Measurements from ENCODE around the gene PDGFA.

PDGFA gene

DNA sequence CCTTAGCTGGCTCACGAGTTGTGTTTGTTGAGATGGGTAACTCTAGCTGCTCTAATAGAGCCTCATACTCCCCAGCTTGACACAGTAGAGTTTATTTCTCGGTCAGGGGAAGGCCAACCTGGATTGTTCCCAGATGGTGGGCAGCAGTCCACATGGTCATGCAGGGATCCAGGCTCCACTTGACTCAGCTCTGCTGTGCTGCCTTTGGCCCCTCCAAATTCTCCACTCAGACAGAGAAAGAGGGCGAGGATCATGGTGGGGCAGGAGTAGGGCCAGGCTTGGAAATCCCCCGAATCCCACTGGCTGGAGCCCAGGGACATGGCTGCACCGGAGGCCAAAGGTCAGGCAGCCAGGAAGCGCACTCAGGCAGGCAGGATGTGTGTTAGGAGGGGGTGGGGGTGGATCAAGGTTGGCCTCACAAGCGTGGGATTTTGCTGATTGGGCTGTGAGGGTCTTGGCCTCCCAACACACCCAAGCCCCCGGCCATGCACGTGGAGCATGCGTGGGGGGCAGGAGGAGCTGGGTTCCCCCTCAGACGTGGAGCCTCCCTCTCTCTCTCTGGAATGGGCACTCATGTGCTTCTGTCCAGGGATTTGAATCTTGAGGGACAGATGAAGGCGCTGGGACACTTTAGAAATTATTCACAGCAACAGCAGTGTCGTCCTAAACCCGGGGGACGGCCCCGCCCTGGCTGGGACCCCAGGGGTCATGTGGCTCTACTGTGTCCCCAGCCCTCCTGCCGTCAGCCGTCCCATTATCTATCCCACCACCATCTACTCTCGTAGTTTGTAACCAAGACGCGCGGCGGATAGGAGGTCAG lies 44.8 kb downstream of the PDGFA start:
- H3K27ac ChIP-seq: no peak overlapping the region
- no peak overlapping the region for H3K9ac ChIP-seq (ENCODE audit: insufficient read length)
- TF ChIP-seq POLR2AphosphoS5 (IDR thresholded peaks at IDR 0.05; ENCODE audit: borderline replicate concordance, low read depth, low read length): no peak
- TF ChIP-seq EZH2 (IDR thresholded peaks at IDR 0.05): no peak
- no peak for TF ChIP-seq FOXP2 (optimal IDR thresholded peaks at IDR 0.05; ENCODE audit: control extremely low read depth, extremely low read length, insufficient read depth)
- H3K9me3 ChIP-seq (ENCODE audit: low read depth, low read length): no peaks in the 10 kb centered on the region
- H3K36me3 ChIP-seq (ENCODE audit: insufficient read depth, low read length): no peaks in the 10 kb centered on the region
- no peak overlapping the region for H3K4me3 ChIP-seq
- DNase-seq (ENCODE audit: low read depth, low spot score): no peak

DNA sequence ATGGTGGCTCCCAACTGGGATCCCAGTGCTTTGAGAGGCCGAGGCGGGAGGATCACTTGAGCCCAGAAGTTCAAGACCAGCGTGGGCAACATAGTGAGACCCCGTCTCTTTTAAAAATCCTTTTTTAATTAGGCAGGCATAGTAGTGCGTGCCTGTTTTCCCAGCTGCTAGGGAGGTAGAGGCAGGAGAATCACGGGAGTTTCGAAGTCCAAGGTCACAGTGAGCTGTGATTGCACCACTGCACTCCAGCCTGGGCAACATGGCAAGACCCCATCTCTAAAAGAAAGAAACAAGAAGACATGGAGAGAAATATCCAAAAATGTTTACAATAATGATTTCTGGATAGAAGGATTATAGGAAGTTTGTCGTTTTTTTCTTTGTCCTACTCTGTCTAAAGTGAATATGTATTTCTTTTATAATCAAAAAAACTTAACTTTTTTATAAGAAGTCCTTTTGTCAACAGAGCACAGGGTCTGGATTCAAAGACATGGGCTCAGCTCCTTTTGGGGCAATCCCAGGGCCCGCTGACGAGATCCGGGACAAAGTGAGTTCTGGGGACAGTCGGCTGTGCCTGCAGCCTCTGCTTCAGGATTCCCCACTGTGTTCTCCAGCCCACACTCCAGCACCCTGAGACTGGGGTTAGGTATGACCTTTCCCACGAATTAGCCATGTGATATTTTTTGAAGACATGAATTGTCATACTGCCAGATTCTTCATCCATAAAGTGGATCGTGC lies 45.6 kb downstream of the PDGFA start:
- Histone ChIP-seq H3K36me3 (ENCODE audit: insufficient read depth, low read length) (no peaks in the 10 kb centered on the region), H3K4me3 (no peak overlapping the region), H3K9ac (ENCODE audit: insufficient read length) (no peak overlapping the region), H3K9me3 (ENCODE audit: low read depth, low read length) (no peaks in the 10 kb centered on the region), H3K27ac (no peak overlapping the region)
- no peak for DNase-seq (ENCODE audit: low read depth, low spot score)
- TF ChIP-seq POLR2AphosphoS5 (IDR thresholded peaks at IDR 0.05; ENCODE audit: borderline replicate concordance, low read depth, low read length) (no peak), EZH2 (IDR thresholded peaks at IDR 0.05) (no peak), FOXP2 (optimal IDR thresholded peaks at IDR 0.05; ENCODE audit: control extremely low read depth, extremely low read length, insufficient read depth) (no peak)

DNA sequence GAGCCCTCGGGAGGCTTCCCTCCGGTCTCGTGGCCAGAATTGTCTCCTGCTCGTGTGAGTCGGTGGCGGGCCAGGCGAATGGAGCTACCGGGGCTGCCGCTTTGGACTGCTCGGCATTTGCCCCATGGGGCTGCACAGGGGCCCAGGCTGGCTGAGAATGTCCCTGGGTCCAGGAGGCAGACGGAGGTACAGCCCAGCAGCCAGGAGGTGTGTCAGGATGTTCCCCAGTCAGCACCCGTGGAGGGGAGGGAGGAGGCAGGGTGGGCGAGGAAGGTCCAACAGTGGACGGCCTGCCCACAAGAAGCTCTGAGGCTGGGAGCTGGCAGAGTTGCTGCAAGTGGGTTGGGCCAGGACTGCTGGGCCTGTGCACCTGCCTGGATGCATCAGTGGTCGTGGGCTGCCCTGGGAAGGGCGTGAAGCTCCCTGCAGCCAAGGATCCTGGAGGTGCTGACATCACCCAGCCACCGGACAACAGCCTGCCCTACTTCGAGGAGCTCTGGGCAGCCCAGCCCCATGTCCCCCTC lies 46.4 kb downstream of the PDGFA start:
- H3K27ac ChIP-seq: no peak overlapping the region
- no peaks in the 10 kb centered on the region for H3K36me3 ChIP-seq (ENCODE audit: insufficient read depth, low read length)
- DNase-seq (ENCODE audit: low read depth, low spot score): no peak
- no peak overlapping the region for H3K4me3 ChIP-seq
- H3K9ac ChIP-seq (ENCODE audit: insufficient read length): no peak overlapping the region
- no peaks in the 10 kb centered on the region for H3K9me3 ChIP-seq (ENCODE audit: low read depth, low read length)
- TF ChIP-seq POLR2AphosphoS5 (IDR thresholded peaks at IDR 0.05; ENCODE audit: borderline replicate concordance, low read depth, low read length) (no peak), FOXP2 (optimal IDR thresholded peaks at IDR 0.05; ENCODE audit: control extremely low read depth, extremely low read length, insufficient read depth) (no peak), EZH2 (IDR thresholded peaks at IDR 0.05) (no peak)

GRCh38 chr7:472640-472957 lies 47.0 kb downstream of the PDGFA start:
- Histone ChIP-seq H3K36me3 (ENCODE audit: insufficient read depth, low read length) (no peaks in the 10 kb centered on the region), H3K4me3 (no peak overlapping the region), H3K9me3 (ENCODE audit: low read depth, low read length) (no peaks in the 10 kb centered on the region), H3K9ac (ENCODE audit: insufficient read length) (no peak overlapping the region), H3K27ac (no peak overlapping the region)
- TF ChIP-seq POLR2AphosphoS5 (IDR thresholded peaks at IDR 0.05; ENCODE audit: borderline replicate concordance, low read depth, low read length) (no peak), EZH2 (IDR thresholded peaks at IDR 0.05) (no peak), FOXP2 (optimal IDR thresholded peaks at IDR 0.05; ENCODE audit: control extremely low read depth, extremely low read length, insufficient read depth) (no peak)
- no peak for DNase-seq (ENCODE audit: low read depth, low spot score)

- no peak for DNase-seq (ENCODE audit: low read depth, low spot score)
- Histone ChIP-seq H3K27ac (no peak overlapping the region), H3K9ac (ENCODE audit: insufficient read length) (no peak overlapping the region)
Observed at GRCh38 chr7:471866-472639, 47.6 kb downstream of the PDGFA start.

DNA sequence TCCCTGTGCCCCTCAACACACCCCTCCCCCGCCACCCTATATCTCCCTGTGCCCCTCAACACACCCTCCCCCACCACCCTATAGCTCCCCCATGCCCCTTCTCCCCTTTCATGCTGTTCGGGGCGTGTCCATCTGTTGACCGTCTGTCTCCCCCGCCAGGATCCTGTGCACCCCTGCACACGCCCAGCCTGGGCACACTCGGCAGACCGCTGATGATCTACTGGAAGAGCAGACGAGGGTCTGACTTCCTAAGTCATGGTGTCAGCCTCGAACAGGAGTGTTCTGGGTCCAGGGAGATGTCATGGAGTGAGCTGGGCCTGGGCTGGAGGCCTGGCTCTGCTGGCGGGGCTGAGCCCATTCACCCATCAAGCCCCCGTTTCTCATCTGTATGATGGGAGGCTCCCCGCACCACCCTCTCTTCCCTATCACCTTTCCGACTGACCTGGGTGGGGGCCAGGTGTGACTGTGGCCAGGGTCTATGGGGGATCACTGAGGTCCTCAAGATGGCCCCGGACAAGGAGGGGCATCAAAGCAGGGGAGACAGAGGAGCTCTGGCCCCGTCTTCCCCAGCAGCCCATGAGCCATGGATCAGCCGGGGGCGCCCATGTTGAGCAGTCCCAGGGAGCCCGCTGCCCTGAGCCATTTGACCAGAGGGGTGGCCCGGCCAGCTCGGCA lies 48.3 kb downstream of the PDGFA start:
- Histone ChIP-seq H3K36me3 (ENCODE audit: insufficient read depth, low read length) (no peaks in the 10 kb centered on the region), H3K9ac (ENCODE audit: insufficient read length) (no peak overlapping the region), H3K4me3 (no peak overlapping the region), H3K27ac (no peak overlapping the region), H3K9me3 (ENCODE audit: low read depth, low read length) (no peaks in the 10 kb centered on the region)
- no peak for TF ChIP-seq POLR2AphosphoS5 (IDR thresholded peaks at IDR 0.05; ENCODE audit: borderline replicate concordance, low read depth, low read length)
- no peak for TF ChIP-seq FOXP2 (optimal IDR thresholded peaks at IDR 0.05; ENCODE audit: control extremely low read depth, extremely low read length, insufficient read depth)
- no peak for TF ChIP-seq EZH2 (IDR thresholded peaks at IDR 0.05)
- DNase-seq (ENCODE audit: low read depth, low spot score): no peak

More at GRCh38 chr7:471866-472639, 47.6 kb downstream of the PDGFA start:
- TF ChIP-seq FOXP2 (optimal IDR thresholded peaks at IDR 0.05; ENCODE audit: control extremely low read depth, extremely low read length, insufficient read depth) (no peak), EZH2 (IDR thresholded peaks at IDR 0.05) (no peak), POLR2AphosphoS5 (IDR thresholded peaks at IDR 0.05; ENCODE audit: borderline replicate concordance, low read depth, low read length) (no peak)
- H3K4me3 ChIP-seq: no peak overlapping the region
- no peaks in the 10 kb centered on the region for H3K36me3 ChIP-seq (ENCODE audit: insufficient read depth, low read length)
- no peaks in the 10 kb centered on the region for H3K9me3 ChIP-seq (ENCODE audit: low read depth, low read length)

DNA sequence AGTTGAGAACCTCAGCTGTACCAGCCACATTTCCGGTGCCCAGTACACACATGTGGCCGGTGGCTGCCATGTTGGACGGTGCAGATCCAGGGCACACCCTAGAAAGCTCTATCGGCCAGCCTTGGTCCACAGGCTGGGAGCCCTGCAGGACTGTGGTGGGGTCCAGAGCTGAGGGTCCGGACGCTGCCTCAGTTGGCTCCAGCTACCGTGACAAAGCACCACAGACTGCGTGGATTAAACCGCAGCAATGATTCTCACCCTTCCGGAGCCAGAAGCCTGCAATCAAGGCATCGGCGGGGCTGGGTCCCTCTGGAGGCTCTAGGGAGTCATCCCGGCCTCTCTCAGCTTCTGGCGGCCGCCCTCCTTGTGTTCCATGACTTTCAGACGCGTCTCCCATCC lies 50.1 kb downstream of the PDGFA start:
- Histone ChIP-seq H3K36me3 (ENCODE audit: insufficient read depth, low read length) (no peaks in the 10 kb centered on the region), H3K4me3 (peak overlapping the region; percentile 23; the same call in 1 of the 2 replicates), H3K9ac (ENCODE audit: insufficient read length) (no peak overlapping the region), H3K27ac (peak overlapping the region; percentile 75), H3K9me3 (ENCODE audit: low read depth, low read length) (no peaks in the 10 kb centered on the region)
- TF ChIP-seq EZH2 (IDR thresholded peaks at IDR 0.05): no peak
- TF ChIP-seq POLR2AphosphoS5 (IDR thresholded peaks at IDR 0.05; ENCODE audit: borderline replicate concordance, low read depth, low read length): no peak
- DNase-seq (ENCODE audit: low read depth, low spot score): no peak

Data from SK-N-MC (cell line).